SKM-1 treated with dmso at 0.1 percent for 144 hours (cell line): ENCODE measurements around the gene ATP4B.

Experiments used
- DNase-seq: peaks from one replicate; lab custom pipeline; 2025; ENCODE audit not compliant: unreplicated experiment; lab: John Stamatoyannopoulos, UW

Gene ATP4B

DNA sequence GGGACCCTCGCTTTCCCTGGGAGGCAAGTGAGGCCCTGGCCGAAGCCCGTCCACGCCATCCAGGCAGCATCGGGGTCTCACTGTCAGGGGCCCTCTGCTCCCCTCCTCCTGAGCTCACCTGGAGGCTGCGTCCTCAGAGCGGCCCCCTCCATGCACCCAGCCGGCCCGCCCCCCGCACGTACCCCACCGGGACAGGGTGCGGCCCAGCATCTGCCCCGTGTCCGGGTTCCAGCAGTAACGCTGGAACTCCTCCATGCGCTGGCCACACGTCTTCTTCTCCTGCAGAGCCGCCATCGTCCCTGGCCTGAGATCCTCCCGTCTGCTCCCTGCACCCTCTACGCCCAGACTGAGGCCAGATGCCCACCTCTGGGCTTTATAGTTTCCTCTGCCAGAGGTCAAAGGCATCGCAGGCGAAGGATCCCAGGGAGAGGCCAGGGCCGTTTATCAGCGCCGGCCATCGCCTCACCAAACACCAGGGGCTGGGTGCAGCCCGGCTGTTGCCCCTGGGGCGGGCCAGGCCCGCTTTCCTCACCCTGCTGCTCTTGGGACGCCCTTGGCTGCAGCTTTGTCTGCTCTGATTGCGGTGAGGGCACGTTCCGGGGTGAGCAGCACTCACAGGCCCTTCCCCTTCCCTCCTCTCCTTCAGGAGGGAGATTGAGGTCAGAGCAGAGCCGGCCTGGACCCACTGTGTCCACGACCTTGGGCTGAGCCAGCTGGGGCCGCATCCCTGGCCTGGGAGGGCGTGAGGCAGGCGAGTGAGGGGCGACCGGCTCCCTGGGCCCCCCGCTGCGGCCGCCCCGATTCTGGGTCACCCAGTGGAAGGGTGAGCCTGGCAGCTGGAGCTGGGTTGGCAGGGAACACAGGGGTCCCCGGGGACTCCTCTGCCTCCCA lies at the start of gene ATP4B:
TSS of gene ATP4B (minus strand) at position 348 of the 891 bp plus-strand sequence. CDS start at position 294, 54 bp downstream.
- no peak for DNase-seq

DNA sequence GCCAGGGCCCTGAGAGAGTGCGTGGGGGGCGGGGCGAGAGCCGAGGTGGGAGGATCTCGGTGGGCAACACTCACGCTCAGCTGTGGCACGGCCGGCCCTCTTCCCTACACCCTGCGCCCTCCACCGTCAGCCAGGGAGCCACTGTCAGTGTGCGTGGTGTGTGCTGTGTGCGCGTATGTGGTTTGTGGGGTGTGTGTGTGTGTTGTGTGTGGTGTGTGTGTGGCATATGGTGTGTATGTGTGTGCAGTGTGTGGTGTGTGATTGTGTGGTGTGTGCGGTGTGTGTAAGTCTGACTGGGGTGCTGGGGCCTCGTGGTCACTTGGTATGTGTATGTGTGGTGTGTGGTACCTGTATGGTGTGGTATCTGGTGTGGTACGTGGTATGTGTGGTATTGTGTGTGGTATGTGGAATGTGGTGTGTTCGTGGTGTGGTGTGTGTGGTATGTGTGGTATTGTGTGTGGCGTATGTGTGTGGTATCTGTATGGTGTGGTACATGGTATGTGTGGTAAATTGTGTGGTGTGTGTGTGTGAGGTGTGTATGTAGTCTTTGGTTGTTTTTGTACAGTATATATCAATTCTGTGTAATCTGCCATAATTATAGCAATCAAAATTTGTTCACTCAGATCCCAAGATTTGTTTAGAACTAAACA lies 14.1 kb upstream of the ATP4B start:
- no peak for DNase-seq

DNA sequence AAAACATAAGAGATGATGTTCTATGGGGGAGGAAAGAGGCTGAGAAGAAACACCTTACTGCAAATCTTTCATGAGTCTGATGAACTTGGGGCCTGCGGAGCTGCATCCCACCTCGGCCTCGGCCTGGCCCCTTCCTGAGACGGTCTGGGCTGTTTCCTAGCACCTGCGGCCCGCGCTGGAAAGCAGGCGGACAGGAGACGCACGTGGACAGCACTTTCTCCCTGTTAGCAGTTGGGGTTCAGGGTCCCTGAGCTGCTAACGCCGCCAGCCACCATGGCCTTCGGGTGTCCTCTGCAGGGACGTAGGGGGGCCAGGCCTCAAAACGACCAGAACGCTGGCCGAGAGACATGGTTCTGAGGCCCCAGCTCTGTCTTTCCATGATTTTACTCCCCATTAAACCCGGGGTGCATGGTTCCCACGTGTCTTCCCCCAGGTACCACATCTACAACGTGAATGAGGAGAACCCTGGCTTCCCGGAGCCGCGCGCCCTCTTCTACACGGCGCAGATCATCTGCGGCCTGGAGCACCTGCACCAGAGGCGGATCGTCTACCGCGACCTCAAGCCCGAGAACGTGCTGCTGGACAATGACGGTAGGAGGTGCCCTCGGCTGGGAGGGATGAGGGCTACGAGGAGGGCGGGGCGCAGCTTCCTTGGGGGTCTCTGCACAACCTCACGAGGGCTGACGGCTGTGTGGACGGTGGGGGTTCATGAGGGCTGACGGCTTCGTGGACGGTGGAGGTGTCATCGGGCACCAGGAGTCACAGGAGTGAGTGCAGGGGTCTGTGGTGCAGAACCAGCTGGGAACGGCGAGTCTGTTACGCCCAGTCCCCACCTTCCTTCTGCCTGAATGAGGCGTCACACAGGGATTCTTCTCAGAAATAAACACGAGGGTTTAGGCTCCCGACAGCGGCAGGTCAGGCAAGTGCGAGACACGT lies 13.3 kb upstream of the ATP4B start:
- no peak for DNase-seq

DNA sequence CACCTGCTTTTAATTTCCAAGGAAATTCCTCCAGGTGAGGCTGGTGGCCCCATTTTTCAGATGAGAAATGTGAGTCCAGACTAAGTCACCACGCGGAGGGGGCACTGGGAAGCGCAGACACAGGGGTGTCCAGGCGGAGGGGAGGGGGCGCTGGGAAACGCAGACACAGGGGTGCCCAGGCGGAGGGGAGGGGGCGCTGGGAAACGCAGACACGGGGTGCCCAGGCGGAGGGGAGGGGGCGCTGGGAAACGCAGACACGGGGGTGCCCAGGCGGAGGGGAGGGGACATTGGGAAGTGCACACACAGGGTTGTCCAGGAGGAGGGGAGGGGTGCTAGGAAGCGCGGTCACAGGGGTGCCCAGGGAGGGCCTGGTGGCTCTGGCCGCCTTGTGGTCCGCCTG lies 12.5 kb upstream of the ATP4B start:
- no peak for DNase-seq

DNA sequence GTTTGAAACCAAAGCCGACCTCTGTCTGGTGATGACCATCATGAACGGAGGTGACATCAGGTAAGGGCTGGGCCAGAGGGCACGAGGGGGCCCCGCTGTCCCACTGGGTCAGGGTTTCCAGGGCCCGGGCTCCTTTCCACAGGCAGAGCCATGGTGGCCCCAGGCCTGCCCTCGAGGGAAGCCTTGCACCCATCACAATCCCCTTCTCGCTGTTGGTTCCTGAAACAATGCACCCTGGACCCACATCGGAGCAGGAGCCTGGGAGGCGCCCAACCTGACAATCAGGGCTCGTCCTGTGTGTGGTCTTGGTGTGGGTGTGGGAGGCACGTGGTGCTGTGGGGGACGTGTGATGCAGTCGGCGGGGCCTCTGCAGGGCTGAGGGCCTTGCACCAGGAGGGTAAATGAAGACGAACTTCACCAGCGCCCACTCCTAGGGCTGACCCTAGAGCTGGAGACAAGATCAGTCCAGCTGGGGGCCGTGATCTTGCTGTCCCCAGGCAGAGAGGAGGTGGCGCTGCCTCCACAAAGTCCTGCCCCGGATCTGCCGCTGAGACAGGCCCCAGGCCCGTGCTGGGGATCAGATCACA lies 11.8 kb upstream of the ATP4B start:
- DNase-seq = no peak

DNA sequence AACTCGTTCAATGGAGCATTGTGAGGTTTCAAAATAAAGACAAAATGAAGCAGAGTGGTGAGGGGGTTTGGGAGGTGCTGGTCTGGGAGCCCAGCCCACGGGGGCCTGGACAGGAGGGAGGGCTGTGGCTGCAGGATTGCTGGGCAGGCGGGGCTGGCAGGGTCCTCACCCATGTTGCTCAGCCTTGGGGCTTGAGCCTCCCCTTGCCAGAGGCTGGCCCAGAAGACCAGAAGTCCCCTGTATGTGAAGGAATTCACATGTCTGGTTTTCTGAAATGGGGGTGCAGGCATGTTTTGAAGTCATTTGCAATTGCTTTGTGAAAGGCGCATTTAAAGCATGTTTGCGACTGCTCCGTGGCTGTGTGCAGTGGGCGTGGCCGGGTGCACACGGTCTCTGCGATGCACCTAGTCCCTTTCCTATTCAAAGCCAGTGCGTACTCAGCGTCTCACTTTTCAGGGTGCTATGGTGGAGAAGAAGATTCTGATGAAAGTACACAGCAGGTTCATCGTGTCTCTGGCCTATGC lies 11.3 kb upstream of the ATP4B start:
- DNase-seq = no peak

DNA sequence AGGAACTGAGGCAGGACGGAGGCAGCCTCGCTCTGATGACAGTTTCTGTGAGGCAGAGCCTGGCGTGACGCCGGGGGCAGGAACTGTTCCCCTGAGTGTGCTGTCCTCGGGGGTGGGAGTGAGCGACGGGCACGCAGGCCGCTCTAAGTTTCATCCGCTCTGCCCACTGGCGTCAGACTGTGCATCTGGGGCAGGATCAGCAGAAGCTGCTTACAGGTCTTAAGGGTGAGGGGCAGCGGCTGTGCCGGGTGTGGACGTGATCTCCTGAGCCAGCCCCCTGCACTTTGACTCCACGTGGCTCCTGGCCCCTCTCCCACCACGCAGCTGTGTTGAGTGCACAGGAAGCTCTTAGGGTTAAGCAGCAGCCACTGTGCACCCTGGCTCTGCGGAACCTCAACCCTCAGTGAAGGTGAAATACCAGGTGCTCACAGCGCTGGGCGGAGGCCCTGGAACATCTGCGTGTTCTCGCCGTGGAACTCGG lies 10.5 kb upstream of the ATP4B start:
- DNase-seq = no peak

DNA sequence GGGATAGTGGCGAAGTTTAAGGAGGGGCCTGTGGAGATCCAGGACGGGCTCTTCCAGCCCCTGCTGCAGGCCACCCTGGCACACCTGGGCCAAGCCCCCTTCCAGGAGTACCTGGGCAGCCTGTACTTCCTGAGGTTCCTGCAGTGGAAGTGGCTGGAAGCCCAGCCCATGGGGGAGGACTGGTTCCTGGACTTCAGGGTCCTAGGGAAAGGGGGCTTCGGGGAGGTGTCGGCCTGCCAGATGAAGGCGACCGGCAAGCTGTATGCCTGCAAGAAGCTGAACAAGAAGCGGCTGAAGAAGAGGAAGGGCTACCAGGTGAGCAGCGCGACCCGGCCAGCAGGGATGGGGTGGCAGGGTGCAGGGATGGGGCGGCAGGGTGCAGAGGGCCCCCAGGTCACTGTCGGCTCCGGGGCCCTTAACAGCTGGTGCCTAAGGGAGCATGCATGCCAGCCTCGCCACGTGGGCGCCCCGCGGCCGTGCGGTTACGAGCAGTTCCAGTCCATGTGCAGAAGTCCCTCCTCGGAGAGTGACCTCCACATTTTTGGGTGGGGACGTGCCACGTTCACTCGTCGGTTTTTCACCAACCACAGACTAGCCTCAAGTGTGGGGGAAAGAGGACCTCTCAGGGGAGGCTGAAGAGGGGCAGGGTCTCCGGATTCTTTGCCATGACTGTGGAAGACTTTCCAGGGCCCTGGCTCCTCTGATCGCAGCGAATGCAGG lies 9.9 kb upstream of the ATP4B start:
- DNase-seq = no peak

DNA sequence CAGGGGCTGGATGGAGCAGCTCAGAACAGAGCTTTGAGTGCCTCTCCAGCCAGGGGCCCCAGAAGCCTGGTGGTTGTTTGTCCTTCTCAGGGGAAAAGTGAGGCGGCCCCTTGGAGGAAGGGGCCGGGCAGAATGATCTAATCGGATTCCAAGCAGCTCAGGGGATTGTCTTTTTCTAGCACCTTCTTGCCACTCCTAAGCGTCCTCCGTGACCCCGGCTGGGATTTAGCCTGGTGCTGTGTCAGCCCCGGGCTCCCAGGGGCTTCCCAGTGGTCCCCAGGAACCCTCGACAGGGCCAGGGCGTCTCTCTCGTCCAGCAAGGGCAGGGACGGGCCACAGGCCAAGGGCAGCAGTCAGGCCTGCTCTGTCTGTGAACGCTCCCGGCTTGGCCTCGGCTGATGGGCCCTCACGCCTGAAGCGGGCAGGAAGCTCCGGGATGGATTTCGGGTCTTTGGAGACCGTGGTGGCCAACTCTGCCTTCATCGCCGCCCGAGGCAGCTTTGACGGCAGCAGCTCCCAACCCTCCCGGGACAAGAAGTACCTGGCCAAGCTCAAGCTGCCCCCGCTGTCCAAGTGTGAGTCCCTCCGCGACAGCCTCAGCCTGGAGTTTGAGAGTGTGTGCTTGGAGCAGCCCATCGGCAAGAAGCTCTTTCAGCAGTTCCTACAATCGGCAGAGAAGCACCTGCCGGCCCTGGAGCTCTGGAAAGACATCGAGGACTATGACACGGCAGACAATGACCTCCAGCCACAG lies 9.1 kb upstream of the ATP4B start, which contains the start of gene GRK1:
TSS of gene GRK1 (plus strand) at position 269 of the 751 bp plus-strand sequence. CDS start at position 437, 168 bp downstream.
- DNase-seq = no peak

DNA sequence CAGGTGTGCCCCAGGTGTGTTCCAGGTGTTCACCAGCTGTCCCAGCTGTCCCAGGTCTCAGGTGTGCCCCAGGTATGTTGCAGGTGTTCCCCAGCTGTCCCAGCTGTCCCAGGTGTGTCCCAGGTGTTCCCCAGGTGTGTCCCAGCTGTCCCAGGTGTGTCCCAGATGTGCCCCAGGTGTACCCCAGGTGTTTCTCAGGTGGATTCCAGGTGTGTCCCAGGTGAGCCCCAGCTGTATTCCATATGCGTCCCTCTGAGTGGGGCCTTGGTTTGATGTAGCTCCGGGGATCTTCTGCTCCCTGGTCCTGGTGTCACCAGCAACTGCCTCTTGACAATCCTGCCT lies 8.3 kb upstream of the ATP4B start:
- no peak for DNase-seq

DNA sequence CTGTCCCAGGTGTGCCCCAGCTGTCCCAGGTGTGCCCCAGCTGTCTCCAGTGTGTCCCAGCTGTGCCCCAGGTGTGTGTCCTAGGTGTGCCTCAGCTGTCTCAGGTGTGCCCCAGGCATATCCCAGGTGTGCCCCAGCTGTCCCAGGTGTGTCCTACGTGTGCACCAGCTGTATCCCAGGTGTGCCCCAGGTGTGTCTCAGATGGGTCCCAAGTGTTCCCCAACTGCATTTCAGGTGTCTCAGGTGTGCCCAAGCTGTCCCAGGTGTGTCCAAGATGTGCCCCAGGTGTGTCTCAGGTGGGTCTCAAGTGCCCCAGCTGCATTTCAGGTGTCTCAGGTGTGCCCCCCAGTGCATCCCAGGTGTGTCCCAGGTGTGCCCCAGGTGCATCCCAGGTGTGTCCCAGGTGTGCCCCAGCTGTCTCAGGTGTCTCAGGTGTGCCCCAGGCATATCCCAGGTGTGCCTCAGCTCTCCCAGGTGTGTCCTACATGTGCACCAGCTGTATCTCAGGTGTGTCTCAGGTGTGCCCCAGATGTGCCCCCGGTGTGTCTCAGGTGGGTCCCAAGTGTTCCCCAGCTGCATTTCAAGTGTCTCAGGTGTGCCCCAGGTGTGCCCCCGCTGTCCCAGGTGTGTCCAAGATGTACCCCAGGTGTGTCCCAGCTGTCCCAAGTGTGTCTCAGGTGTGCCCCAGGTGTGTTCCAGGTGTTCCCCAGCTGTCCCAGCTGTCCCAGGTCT lies 7.8 kb upstream of the ATP4B start:
- no peak for DNase-seq

DNA sequence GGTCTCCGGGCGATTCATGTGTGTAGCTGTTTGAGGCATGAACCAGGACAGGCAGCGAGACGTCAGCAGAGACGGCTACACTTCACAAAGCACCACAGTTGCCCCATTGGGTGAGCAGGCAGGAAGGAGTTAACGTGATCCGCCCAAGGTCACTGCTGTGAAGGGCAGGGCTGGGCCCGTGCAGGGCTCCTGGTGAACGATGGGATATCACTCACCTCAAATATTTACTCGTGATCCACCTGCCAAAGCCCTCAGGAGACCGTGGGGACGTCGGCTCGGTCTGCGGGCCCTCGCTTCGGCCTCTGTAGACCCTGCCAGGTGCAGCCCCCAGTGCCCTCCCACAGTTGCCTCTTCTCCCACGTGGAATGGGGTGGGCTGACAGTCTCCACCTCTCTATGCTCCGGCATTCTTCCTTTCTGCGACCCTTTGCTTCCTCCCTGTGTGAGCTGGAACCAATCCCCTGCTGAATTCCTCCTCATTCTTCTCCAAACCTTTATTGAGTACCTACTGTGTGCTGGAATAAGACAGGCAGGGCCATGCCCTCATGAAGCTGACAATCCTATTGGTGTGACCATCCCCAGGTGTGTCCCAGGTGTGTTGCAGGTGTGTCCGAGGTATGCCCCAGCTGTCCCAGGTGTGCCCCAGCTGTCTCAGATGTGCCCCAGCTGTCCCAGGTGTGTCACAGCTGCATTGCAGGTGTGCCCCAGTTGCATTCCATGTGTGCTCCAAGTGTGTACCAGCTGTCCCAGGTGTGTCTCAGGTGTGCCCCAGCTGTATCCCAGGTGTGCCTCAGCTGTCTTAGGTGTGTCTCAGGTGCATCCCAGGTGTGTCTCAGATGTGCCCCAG lies 7.0 kb upstream of the ATP4B start:
- DNase-seq = no peak

DNA sequence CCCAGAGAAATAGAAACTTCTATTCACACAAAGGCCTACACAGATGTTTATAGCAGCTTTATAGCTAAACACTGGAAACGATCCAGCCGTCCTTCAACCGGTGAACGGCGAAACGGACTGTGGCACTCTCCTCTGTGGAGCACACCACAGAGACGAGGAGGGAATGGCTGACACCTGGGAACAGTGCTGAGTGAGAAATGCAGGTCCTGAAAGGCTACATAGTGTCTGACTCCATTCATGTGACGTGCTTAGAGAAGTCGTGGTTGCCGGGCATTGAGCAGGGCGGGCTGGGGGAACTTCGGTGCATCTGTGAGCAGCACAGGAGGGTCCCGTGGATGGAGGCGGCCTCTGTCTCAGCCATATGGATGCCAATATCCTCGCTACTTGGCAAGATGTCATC lies 5.9 kb upstream of the ATP4B start:
- no peak for DNase-seq

DNA sequence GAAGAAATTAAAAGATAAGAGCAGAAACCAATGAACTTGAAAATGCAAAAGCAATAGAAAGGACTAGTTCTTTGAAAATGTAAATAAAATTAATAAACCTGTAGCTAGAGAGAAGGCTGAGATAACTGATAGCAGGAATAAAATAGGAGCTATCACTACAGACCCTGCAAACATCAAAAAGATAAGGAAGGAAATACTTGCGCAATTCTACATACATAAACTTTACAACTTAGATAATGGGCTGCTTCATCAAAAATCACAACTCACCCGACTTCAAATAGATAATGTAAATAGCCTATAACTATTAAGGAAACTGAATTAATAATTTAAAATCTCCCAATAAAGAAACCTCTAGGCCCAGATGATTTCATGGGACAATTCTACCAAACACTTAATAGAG lies 3.5 kb upstream of the ATP4B start:
- DNase-seq = no peak

DNA sequence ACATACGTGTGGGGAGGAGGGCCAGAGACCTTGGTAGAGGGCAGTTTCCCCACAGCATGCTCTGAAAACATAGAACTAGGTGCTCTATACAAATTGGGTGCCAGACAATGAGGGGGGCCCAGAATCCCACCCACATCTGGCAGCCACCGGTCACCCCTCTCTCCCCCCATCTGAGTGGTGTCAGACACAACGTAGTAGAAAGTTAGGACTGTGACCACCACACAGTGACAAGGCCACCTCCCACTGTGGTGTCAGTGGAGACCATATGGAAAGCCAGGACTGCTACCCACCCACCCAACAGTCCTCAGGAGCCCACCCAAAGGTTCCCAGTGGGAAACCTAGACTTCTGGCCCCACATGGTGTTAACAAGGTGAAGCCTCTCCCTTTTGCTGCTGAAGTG lies 2.1 kb upstream of the ATP4B start:
- DNase-seq = no peak

DNA sequence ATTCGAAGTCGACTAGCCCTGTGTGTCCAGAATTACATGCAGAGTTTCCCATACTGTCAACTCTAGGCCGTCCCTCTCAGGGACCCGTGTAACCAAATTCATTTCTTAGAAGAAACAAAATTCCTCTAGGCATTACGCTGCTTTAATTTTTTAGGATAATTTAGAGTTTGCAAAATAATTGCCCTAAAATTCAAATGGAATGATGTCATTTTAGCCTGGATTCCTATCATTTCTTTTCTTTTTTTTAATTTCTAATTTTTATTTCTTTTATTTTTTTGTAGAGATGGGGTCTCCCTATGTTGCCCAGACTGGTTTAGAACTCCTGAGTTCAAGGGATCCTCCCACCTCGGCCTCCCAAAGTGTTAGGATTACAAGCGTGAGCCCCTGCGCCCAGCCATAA lies 1.3 kb upstream of the ATP4B start:
- DNase-seq = no peak

DNA sequence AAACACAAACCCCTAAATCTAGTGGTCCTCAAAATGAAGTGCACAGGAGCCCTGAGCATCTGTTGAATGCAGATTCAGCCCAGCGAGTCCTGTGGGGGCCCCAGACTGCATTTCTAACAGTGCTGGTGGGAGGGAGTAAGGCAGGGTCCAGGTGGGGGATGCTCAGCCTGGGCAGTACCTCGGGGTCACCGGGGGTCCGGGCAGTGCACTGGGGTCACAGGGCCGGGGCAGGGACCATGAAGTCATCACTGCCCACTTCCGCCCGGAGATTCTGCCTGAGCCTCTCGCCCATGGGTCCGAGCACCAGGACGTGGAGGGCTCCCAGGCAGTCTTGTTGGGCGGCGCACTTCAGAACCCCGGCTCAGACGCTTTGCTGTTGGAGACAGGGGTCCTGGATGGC lies 838 bp upstream of the ATP4B start:
- no peak for DNase-seq
